Measurements from ENCODE around the gene TPCN1. TPM values are rescaled to one million over a fixed set of nuclear protein-coding genes. Genes with fewer than 3 reads are reported as not detected.

The TPCN1 gene
- total RNA-seq, 2 experiments from 2014 or later: 22.6 to 25.0 TPM

- ChIA-PET POLR2A (no interaction called here), CTCF (no interaction called here)
Observed at GRCh38 chr12:113287899-113288282, 66.6 kb downstream of the TPCN1 start.

- CTCF ChIA-PET: no interaction called here
- POLR2A ChIA-PET: no interaction called here
Observed at GRCh38 chr12:113289361-113289760, 68.1 kb downstream of the TPCN1 start.

GRCh38 chr12:113290506-113290905, 69.2 kb downstream of the TPCN1 start:
- ChIA-PET CTCF (no interaction called here), POLR2A (interaction anchor here (0.6 kb wide), 1 partner anchor 21 kb away, joined by 3 read pairs; no protein-coding TSS in a partner anchor)

GRCh38 chr12:113291586-113291985, 70.3 kb downstream of the TPCN1 start:
- CTCF ChIA-PET: no interaction called here
- POLR2A ChIA-PET: no interaction called here

GRCh38 chr12:113292091-113292490, 70.8 kb downstream of the TPCN1 start:
- CTCF ChIA-PET: no interaction called here

GRCh38 chr12:113292547-113292946, 71.3 kb downstream of the TPCN1 start:
- POLR2A ChIA-PET: no interaction called here

More at GRCh38 chr12:113292091-113292490, 70.8 kb downstream of the TPCN1 start:
- POLR2A ChIA-PET: no interaction called here

GRCh38 chr12:113293100-113293499, 71.8 kb downstream of the TPCN1 start:
- CTCF ChIA-PET: no interaction called here
- POLR2A ChIA-PET: no interaction called here

More at GRCh38 chr12:113292547-113292946, 71.3 kb downstream of the TPCN1 start:
- CTCF ChIA-PET: no interaction called here

GRCh38 chr12:113295886-113296556, 74.8 kb downstream of the TPCN1 start:
- ChIA-PET CTCF (no interaction called here), POLR2A (no interaction called here)

- CTCF ChIA-PET: no interaction called here
- POLR2A ChIA-PET: no interaction called here
Observed at GRCh38 chr12:113296557-113297213, 75.4 kb downstream of the TPCN1 start.

GRCh38 chr12:113297214-113297587, 75.9 kb downstream of the TPCN1 start:
- ChIA-PET CTCF (no interaction called here), POLR2A (no interaction called here)

GRCh38 chr12:113297621-113298471, 76.6 kb downstream of the TPCN1 start:
- ChIA-PET POLR2A (no interaction called here), CTCF (no interaction called here)

GRCh38 chr12:113298472-113298817, 77.2 kb downstream of the TPCN1 start:
- ChIA-PET CTCF (no interaction called here), POLR2A (no interaction called here)

GRCh38 chr12:113298861-113299545, 77.7 kb downstream of the TPCN1 start:
- ChIA-PET CTCF (no interaction called here), POLR2A (interaction anchor here (0.6 kb wide), 1 partner anchor 28 kb away, joined by 4 read pairs; no protein-coding TSS in a partner anchor)

GRCh38 chr12:113299619-113300237, 78.5 kb downstream of the TPCN1 start:
- ChIA-PET CTCF (no interaction called here), POLR2A (interaction anchor here (0.6 kb wide), 1 partner anchor 27 kb away, joined by 4 read pairs; no protein-coding TSS in a partner anchor)

GRCh38 chr12:113301811-113302210, 80.5 kb downstream of the TPCN1 start:
- POLR2A ChIA-PET: no interaction called here

GRCh38 chr12:113302466-113302865, 81.2 kb downstream of the TPCN1 start:
- POLR2A ChIA-PET: no interaction called here
- CTCF ChIA-PET: no interaction called here

More at GRCh38 chr12:113301811-113302210, 80.5 kb downstream of the TPCN1 start:
- CTCF ChIA-PET: no interaction called here

- ChIA-PET CTCF (no interaction called here), POLR2A (no interaction called here)
Observed at GRCh38 chr12:113302886-113303640, 81.8 kb downstream of the TPCN1 start.

GRCh38 chr12:113305281-113305856, 84.1 kb downstream of the TPCN1 start:
- POLR2A ChIA-PET: interaction anchor here (0.5 kb wide), 1 partner anchor 108 kb away, joined by 3 read pairs; no protein-coding TSS in a partner anchor

GRCh38 chr12:113306382-113306781, 85.1 kb downstream of the TPCN1 start:
- POLR2A ChIA-PET: no interaction called here

More at GRCh38 chr12:113305281-113305856, 84.1 kb downstream of the TPCN1 start:
- CTCF ChIA-PET: interaction anchor here (0.7 kb wide), 2 partner anchors 126 to 707 kb away, joined by 5 to 7 read pairs; no protein-coding TSS in a partner anchor

More at GRCh38 chr12:113306382-113306781, 85.1 kb downstream of the TPCN1 start:
- CTCF ChIA-PET: no interaction called here

Measured in activated CD8-positive, alpha-beta memory T cell treated with anti-CD3 and anti-CD28 coated beads for 36 hours (primary cell).